Skeletal muscle satellite cell (primary cell): ENCODE results near the gene PKLR.

Experiments used
- H3K27me3 ChIP-seq: 2 replicates; pipeline ENCODE4 v1.7.0; 2013; ENCODE audit warnings: low read length; ENCODE audit not compliant: control insufficient read depth, insufficient read depth
- H3K36me3 ChIP-seq: 2 replicates; pipeline ENCODE4 v1.7.0; 2013; ENCODE audit warnings: mild to moderate bottlenecking, control low read depth, low read length; ENCODE audit not compliant: insufficient read depth
- H3K4me1 ChIP-seq: 2 replicates; pipeline ENCODE4 v1.7.0; 2013; ENCODE audit warnings: low read length; ENCODE audit not compliant: control insufficient read depth, insufficient read depth
- H3K4me2 ChIP-seq: 2 replicates; pipeline ENCODE4 v1.7.0; 2013; ENCODE audit warnings: mild to moderate bottlenecking, low read length
- H3K4me3 ChIP-seq: 2 replicates; pipeline ENCODE4 v1.7.0; 2013; ENCODE audit warnings: low read length
- H3K9ac ChIP-seq: 2 replicates; pipeline ENCODE4 v1.7.0; 2013; ENCODE audit warnings: mild to moderate bottlenecking, low read depth, low read length, moderate library complexity
- H3K9me3 ChIP-seq: replicated peaks from 2 replicates; pipeline ENCODE4 v1.7.0; 2013; ENCODE audit warnings: mild to moderate bottlenecking, control low read depth, low read length

Gene PKLR

GRCh38 chr1:155324037-155324716 lies 22.9 kb upstream of the PKLR start:
- peak overlapping the region; percentile 99 for H3K4me2 ChIP-seq
- peaks cover 34% of the 10 kb centered on the region for H3K36me3 ChIP-seq
- H3K9ac ChIP-seq, result peak overlapping the region; percentile 84
- H3K9me3 ChIP-seq, result no peaks in the 10 kb centered on the region
- peaks cover 30% of the 10 kb centered on the region for H3K4me1 ChIP-seq
- H3K4me3 ChIP-seq, result peak overlapping the region; percentile 95
- H3K27me3 ChIP-seq, result no peaks in the 10 kb centered on the region

- Histone ChIP-seq H3K4me1 (peaks cover 30% of the 10 kb centered on the region), H3K36me3 (peaks cover 37% of the 10 kb centered on the region), H3K27me3 (no peaks in the 10 kb centered on the region), H3K9ac (peak overlapping the region; percentile 84), H3K4me3 (peak overlapping the region; percentile 95), H3K9me3 (no peaks in the 10 kb centered on the region), H3K4me2 (peak overlapping the region; percentile 99)
These were observed 22.4 kb upstream of the PKLR start for GRCh38 chr1:155323729-155324036.

- Histone ChIP-seq H3K36me3 (peaks cover 39% of the 10 kb centered on the region), H3K9ac (peak overlapping the region; percentile 84), H3K9me3 (no peaks in the 10 kb centered on the region), H3K27me3 (no peaks in the 10 kb centered on the region), H3K4me2 (peak overlapping the region; percentile 99), H3K4me1 (peaks cover 30% of the 10 kb centered on the region), H3K4me3 (peak overlapping the region; percentile 95)
These were observed 21.9 kb upstream of the PKLR start for GRCh38 chr1:155322953-155323728.

- Histone ChIP-seq H3K4me2 (peak overlapping the region; percentile 99), H3K4me3 (peak overlapping the region; percentile 95), H3K4me1 (peaks cover 30% of the 10 kb centered on the region), H3K9ac (peak overlapping the region; percentile 84), H3K9me3 (no peaks in the 10 kb centered on the region), H3K36me3 (peaks cover 40% of the 10 kb centered on the region), H3K27me3 (no peaks in the 10 kb centered on the region)
These were observed 21.3 kb upstream of the PKLR start for GRCh38 chr1:155322571-155322952.

- Histone ChIP-seq H3K4me2 (peak overlapping the region; percentile 99), H3K9ac (peak overlapping the region; percentile 84), H3K9me3 (no peaks in the 10 kb centered on the region), H3K4me1 (peaks cover 30% of the 10 kb centered on the region), H3K36me3 (peaks cover 37% of the 10 kb centered on the region), H3K27me3 (no peaks in the 10 kb centered on the region), H3K4me3 (peak overlapping the region; percentile 95)
These were observed 20.6 kb upstream of the PKLR start for GRCh38 chr1:155321639-155322503.

- Histone ChIP-seq H3K36me3 (peaks cover 28% of the 10 kb centered on the region), H3K4me2 (peak within 1 kb of the TSS; percentile 99), H3K9ac (peak within 1 kb of the TSS; percentile 36), H3K4me1 (peaks cover 30% of the 10 kb centered on the region), H3K9me3 (no peaks in the 10 kb centered on the region), H3K27me3 (no peaks in the 10 kb centered on the region), H3K4me3 (peak within 1 kb of the TSS; percentile 95)
These were observed 19.7 kb upstream of the PKLR start, which contains the start of gene RUSC1 for GRCh38 chr1:155320661-155321617. TSS of gene RUSC1 (plus strand) at chr1:155320894. CDS start at chr1:155321774, 880 bp downstream.

GRCh38 chr1:155320252-155320651 lies 19.0 kb upstream of the PKLR start:
- H3K4me3 ChIP-seq, result peak overlapping the region; percentile 95
- peak overlapping the region; percentile 99 for H3K4me2 ChIP-seq
- H3K4me1 ChIP-seq, result peaks cover 23% of the 10 kb centered on the region
- H3K9me3 ChIP-seq, result no peaks in the 10 kb centered on the region
- H3K36me3 ChIP-seq, result peaks cover 28% of the 10 kb centered on the region
- no peaks in the 10 kb centered on the region for H3K27me3 ChIP-seq
- no peak overlapping the region for H3K9ac ChIP-seq

GRCh38 chr1:155319536-155319935 lies 18.3 kb upstream of the PKLR start:
- Histone ChIP-seq H3K4me1 (peaks cover 21% of the 10 kb centered on the region), H3K4me2 (no peak overlapping the region), H3K9me3 (no peaks in the 10 kb centered on the region), H3K4me3 (no peak overlapping the region), H3K36me3 (peaks cover 33% of the 10 kb centered on the region), H3K27me3 (no peaks in the 10 kb centered on the region), H3K9ac (no peak overlapping the region)

- Histone ChIP-seq H3K4me2 (no peak overlapping the region), H3K4me3 (no peak overlapping the region), H3K27me3 (no peaks in the 10 kb centered on the region), H3K36me3 (peaks cover 41% of the 10 kb centered on the region), H3K4me1 (peaks cover 21% of the 10 kb centered on the region), H3K9me3 (no peaks in the 10 kb centered on the region), H3K9ac (no peak overlapping the region)
These were observed 16.8 kb upstream of the PKLR start for GRCh38 chr1:155318082-155318481.

- Histone ChIP-seq H3K4me1 (peaks cover 14% of the 10 kb centered on the region), H3K9me3 (no peaks in the 10 kb centered on the region), H3K4me3 (no peak overlapping the region), H3K27me3 (no peaks in the 10 kb centered on the region), H3K36me3 (peaks cover 50% of the 10 kb centered on the region), H3K9ac (no peak overlapping the region), H3K4me2 (no peak overlapping the region)
These were observed 15.7 kb upstream of the PKLR start for GRCh38 chr1:155316922-155317321.
